ENCODE results near the gene PLA2G2D. TPM values are rescaled to one million over a fixed set of nuclear protein-coding genes. Genes with fewer than 3 reads are reported as not detected.

The PLA2G2D gene
- total and polyA plus RNA-seq, 10 of the 15 experiments (the other 5 are each of a cell fraction or from before 2014, with no cell fraction given): 0.06 to 0.38 (median 0.16) TPM; not detected in 2

GRCh38 chr1:20151906-20152598 lies 32.7 kb upstream of the PLA2G2D start (continued):
- peak; percentile 83 to 97 (median 91); a peak in 5 of 6 replicates for TF ChIP-seq CTCF (IDR thresholded peaks at IDR 0.05 in 2 of 3, conservative IDR thresholded peaks at IDR 0.05 in 1 of 3; ENCODE audit: control insufficient read depth in 2 of 3, extremely low read depth in 1 of 3, insufficient read depth in 1 of 3, low read depth in 3 of 3, low read length in 3 of 3)
- no peak for TF ChIP-seq EGR1 (IDR thresholded peaks at IDR 0.05; ENCODE audit: borderline replicate concordance in 1 of 2, low read depth in 2 of 2, low read length in 2 of 2)
- TF ChIP-seq CHD4 (IDR thresholded peaks at IDR 0.05): no peak
- TF ChIP-seq HCFC1 (IDR thresholded peaks at IDR 0.05; ENCODE audit: low read length): no peak
- no peak for TF ChIP-seq POLR2A (IDR thresholded peaks at IDR 0.05; ENCODE audit: low read depth, low read length)
- peak; percentile 96 for TF ChIP-seq RAD21 (IDR thresholded peaks at IDR 0.05; ENCODE audit: insufficient read depth, low read depth, low read length)
- TF ChIP-seq IKZF1 (conservative IDR thresholded peaks at IDR 0.05): peak; percentile 68
- TF ChIP-seq MYC (IDR thresholded peaks at IDR 0.05; ENCODE audit: insufficient read depth, insufficient read length, insufficient replicate concordance, low read length, severe bottlenecking): no peak
- TF ChIP-seq MAX (IDR thresholded peaks at IDR 0.05; ENCODE audit: low read depth, low read length): no peak
- TF ChIP-seq SUZ12 (IDR thresholded peaks at IDR 0.05; ENCODE audit: unreplicated experiment): no peak
- TF ChIP-seq EZH2 (IDR thresholded peaks at IDR 0.05; ENCODE audit: borderline replicate concordance, control insufficient read depth, low read depth, low read length): no peak
- TF ChIP-seq MTA3 (IDR thresholded peaks at IDR 0.05; ENCODE audit: borderline replicate concordance, low read length): no peak
- no peak for TF ChIP-seq ZNF687 (IDR thresholded peaks at IDR 0.05)
